Thoracic aorta (tissue), 2 donors: ENCODE results near the gene GPAT3. TPM values are rescaled to one million over a fixed set of nuclear protein-coding genes. Genes with fewer than 3 reads are reported as not detected.
"Not testable (repeated sequence)": the region's sequence is repeated elsewhere in the genome, so short reads cannot be mapped to it uniquely, and the experiment has no call there.

Experiments
- ATAC-seq: fragments of 150-250 bp; one replicate; pipeline ENCODE4 v1.8.0; 2017; ENCODE audit warnings: low read depth; ENCODE audit not compliant: insufficient number of reproducible peaks, low FRiP score
- DNase-seq: peaks from one replicate; pipeline ENCODE4 v3.0.0-alpha.2; 2020; ENCODE audit warnings: low spot score
- H3K27ac ChIP-seq, 2 donors: fragments of 200-600 bp; sonication (generic); 1 replicate in 1 of 2; 2 replicates in 1 of 2; pipeline ENCODE4 v1.5.1; 2016; ENCODE audit warnings: mild to moderate bottlenecking in 2 of 2, moderate library complexity in 2 of 2
- H3K27me3 ChIP-seq: fragments of 200-600 bp; sonication (generic); replicated peaks from 2 replicates; pipeline ENCODE4 v1.6.0; 2016; ENCODE audit warnings: mild to moderate bottlenecking; ENCODE audit not compliant: insufficient read depth
- H3K36me3 ChIP-seq: fragments of 200-600 bp; sonication (generic); one replicate; pipeline ENCODE4 v1.5.1; 2016
- H3K4me1 ChIP-seq, 2 donors: fragments of 200-600 bp; sonication (generic); 1 replicate in 1 of 2; 2 replicates in 1 of 2; pipeline versions ENCODE4 v1.5.1 to v1.6.0; 2016; ENCODE audit warnings: low read depth in 2 of 2, mild to moderate bottlenecking in 1 of 2; ENCODE audit not compliant: control insufficient read depth in 1 of 2
- H3K4me3 ChIP-seq: fragments of 200-600 bp; sonication (generic); 2 replicates; pipeline ENCODE4 v1.5.1; 2016; ENCODE audit warnings: mild to moderate bottlenecking
- H3K9me3 ChIP-seq: fragments of 200-600 bp; sonication (generic); 2 replicates; pipeline ENCODE4 v1.5.1; 2016
- CTCF ChIP-seq: fragments of 200-600 bp; sonication (generic); IDR thresholded peaks from one replicate; pipeline ENCODE4 v1.5.1; 2019; ENCODE audit warnings: antibody characterized with exemption
- total RNA-seq, 2 donors: library from RNA; depleted of rRNA; stranded (reverse); fragments of >200 nt; gene quantifications; one replicate each; pipeline versions ENCODE4 v1.1.0 to v1.2.3, GENCODE V29; 2016

GPAT3 gene
- total RNA-seq = 1 to 10 TPM; 6.6 to 7.8 TPM

DNA sequence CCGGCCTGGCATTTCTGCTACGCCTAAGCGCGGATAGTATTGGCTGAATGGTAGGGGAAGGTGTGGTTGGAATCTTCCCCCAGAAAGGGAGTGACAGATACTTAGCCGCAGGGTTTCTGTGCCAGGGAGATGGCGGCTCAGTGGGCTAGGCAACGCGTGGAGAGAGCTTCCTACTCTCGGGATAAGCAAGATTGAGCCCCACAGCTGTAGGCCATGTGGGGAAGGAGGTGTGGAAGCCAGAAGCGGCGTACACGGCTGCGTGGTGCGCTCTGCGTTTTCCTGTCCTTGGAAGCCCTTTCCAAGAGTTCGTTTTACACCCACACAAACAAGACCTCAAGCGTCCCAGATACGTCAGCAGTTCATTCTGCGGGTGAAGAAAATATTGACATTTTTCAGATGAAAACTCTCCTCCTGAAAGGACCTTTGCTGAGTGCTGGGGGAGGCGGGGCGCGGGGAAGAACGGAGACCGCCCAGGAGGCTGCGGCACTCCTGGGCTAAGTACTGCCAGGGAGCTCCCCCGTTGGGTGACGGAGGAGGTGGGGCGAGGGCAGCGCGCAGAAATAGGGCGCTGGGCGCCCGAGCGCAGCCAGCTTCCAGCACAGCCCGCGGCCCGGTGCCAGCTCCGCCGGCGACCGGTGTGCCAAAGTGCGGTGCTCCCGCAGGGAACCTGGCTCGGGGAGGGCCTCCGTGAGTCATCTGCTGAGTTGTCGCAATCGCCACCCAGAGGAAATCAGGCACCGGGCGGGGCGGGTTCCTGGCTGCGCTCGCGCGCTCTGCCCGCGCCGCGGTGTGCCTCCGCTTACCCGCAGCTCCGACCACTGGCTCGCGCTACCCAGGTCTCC lies at the start of gene GPAT3:
TSS of gene GPAT3 (plus strand) at position 589 of the 842 bp plus-strand sequence. CDS start 515 bp downstream, outside the sequence.
- no peak for TF ChIP-seq CTCF
- ATAC-seq (peak; percentile 80), DNase-seq (peak; percentile 51)
- Histone ChIP-seq H3K27ac (peak within 1 kb of the TSS; percentile 20 to 36), H3K27me3 (no peaks in the 10 kb centered on the region), H3K36me3 (no peaks in the 10 kb centered on the region), H3K4me3 (peak within 1 kb of the TSS; percentile 76), H3K9me3 (no peaks in the 10 kb centered on the region), H3K4me1 (peaks cover 4 to 8% of the 10 kb centered on the region in 2 donors)

DNA sequence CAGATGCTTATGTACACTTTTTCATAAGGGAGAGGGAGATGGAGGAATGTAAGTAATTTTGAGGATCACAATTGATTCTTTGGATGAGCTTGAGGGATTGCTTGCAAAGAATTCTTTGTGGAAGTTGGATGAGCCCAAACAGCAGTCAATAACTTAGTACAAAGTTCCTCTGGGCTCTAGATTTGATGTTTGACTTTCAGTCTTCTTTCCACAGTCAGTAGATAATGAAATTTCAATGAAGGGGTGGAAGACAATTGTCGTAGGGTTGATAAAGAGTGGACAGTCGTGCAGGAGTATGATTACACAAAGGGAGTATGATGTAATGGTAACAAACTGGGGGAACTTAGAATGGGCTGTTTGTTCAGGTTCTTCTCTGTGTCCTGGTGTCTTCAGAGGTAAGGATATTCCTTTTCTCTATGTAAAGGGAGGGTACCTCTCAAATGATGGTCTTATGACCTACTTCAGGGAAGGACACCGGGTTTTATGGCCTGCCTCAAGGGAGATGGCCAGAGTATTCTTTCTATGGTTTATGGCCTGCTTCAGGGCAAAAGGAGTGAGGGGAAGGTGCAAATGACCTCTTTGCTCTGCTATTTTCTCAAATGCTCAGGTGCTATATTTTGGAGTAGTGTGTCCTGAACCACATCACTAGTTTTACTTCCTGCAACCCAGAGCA lies 49.3 kb upstream of the GPAT3 start:
- Histone ChIP-seq H3K36me3 (no peaks in the 10 kb centered on the region), H3K9me3 (no peaks in the 10 kb centered on the region), H3K4me1 (peaks cover 6 to 15% of the 10 kb centered on the region in 2 donors), H3K4me3 (no peak overlapping the region), H3K27me3 (no peaks in the 10 kb centered on the region), H3K27ac (peak overlapping the region in 1 of 2 donors; percentile 75)
- DNase-seq = no peak
- no peak for TF ChIP-seq CTCF
- no peak for ATAC-seq

- Histone ChIP-seq H3K4me1 (peaks cover 0 to 8% of the 10 kb centered on the region in 2 donors), H3K9me3 (no peaks in the 10 kb centered on the region), H3K4me3 (no peak overlapping the region), H3K27ac (no peak overlapping the region), H3K27me3 (no peaks in the 10 kb centered on the region), H3K36me3 (no peaks in the 10 kb centered on the region)
- no peak for DNase-seq
- ATAC-seq = no peak
- TF ChIP-seq CTCF = no peak
These were observed 46.1 kb upstream of the GPAT3 start for GRCh38 chr4:83489711-83490326.

DNA sequence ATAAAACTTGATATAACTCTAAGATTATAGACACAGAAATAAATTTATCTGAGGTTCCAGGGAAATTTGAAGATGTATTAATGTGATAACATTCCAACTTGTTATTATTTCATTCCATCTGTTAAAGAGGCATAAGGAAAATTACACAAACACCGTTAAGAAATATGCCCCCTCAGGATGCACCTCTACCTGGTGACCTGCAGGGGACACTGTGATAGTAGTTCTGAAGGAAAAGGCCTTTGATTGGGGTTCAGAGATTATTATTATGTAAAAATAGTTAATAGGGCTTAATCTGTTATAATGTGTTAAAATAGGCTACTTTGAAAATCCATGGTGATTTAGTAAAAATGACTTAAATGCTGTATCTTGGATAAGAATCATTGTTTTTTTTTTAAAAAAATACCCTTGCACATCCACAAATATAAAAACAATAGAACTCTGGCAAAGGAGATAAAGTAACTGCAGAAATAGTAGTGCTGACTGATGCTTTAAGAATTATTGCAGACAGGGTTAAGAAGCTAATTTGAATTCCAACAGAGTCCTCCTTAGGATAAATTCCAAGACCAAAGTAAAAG lies 44.9 kb upstream of the GPAT3 start:
- DNase-seq = no peak
- no peaks in the 10 kb centered on the region for H3K27me3 ChIP-seq
- H3K4me1 ChIP-seq = peaks cover 0 to 2% of the 10 kb centered on the region in 2 donors
- no peak overlapping the region for H3K4me3 ChIP-seq
- no peaks in the 10 kb centered on the region for H3K36me3 ChIP-seq
- H3K27ac ChIP-seq = no peak overlapping the region
- peak; percentile 40 for TF ChIP-seq CTCF
- ATAC-seq = no peak
- no peaks in the 10 kb centered on the region for H3K9me3 ChIP-seq

DNA sequence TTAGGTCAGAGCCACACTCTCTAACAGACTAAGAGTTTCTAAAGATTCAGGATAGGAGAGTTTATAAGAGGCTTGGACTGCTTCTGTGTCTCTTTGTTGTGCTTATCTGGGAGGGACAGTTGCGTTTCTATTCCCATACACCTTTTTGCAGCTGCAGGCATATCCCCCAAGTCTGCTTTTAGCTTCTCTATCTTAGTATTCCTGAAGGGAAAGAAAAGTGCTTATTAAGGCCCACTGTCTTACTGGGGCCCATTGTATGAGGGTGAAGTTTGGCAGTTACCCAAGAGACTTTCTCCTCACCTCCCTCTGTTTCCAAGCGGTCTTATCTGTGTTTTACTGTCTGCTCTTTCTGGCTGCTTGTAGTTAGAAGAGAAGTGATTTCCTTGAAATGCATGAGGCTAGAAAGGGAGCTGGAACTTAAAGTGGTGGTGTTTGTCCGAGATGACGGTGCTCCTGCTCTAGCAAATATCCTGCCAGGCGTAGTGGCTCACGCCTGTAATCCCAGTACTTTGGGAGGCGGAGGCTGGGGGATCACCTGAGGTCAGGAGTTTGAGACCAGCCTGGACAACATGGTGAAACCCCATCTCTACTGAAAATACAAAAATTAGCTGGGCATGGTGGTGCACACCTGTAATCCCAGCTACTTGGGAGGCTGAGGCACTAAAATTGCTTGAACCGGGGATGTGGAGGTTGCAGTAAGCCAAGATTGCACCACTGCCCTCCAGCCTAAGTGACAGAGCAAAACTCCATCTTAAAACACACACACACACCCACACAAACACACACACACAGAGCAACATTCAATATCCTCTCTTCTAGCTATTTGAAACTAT lies 39.6 kb upstream of the GPAT3 start:
- H3K27me3 ChIP-seq, H3K4me3 ChIP-seq, H3K36me3 ChIP-seq, H3K9me3 ChIP-seq, ATAC-seq, H3K4me1 ChIP-seq, H3K27ac ChIP-seq, DNase-seq: not testable (repeated sequence)
